Upper lobe of right lung (tissue), 1 donor: ENCODE results near the gene HPS4. TPM values are rescaled to one million over a fixed set of nuclear protein-coding genes. Genes with fewer than 3 reads are reported as not detected.

ENCODE experiments used
- ATAC-seq: fragments of 200-7000 bp; cut with Tn5 transposase; one replicate; pipeline ENCODE4 v1.9.1; 2020; ENCODE audit warnings: mild to moderate bottlenecking, moderate library complexity
- DNase-seq: peaks from one replicate; pipeline ENCODE4 v3.0.0-alpha.2; 2020
- H3K27ac ChIP-seq: fragments of 200-600 bp; one replicate; pipeline ENCODE4 v1.8.0; 2022
- H3K27me3 ChIP-seq: fragments of 200-600 bp; one replicate; pipeline ENCODE4 v1.8.0; 2022; ENCODE audit warnings: mild to moderate bottlenecking
- H3K36me3 ChIP-seq: fragments of 200-600 bp; one replicate; pipeline ENCODE4 v1.8.0; 2022
- H3K4me1 ChIP-seq: fragments of 200-600 bp; one replicate; pipeline ENCODE4 v1.8.0; 2022
- H3K4me3 ChIP-seq: fragments of 200-600 bp; one replicate; pipeline ENCODE4 v1.8.0; 2022; ENCODE audit warnings: mild to moderate bottlenecking
- H3K9me3 ChIP-seq: fragments of 200-600 bp; one replicate; pipeline ENCODE4 v1.8.0; 2022
- intact Hi-C: fragments of 100-400 bp; cut with DNase I; formaldehyde crosslinking; loops from one replicate; pipeline ENCODE4 v1.11.0; 2022
- total RNA-seq: library from RNA; stranded (reverse); fragmentation: NEBNext Ultra II Directional; extraction: Animal tissue kit (Norgen Biotek cat#: 25700); gene quantifications from one replicate; pipeline ENCODE4 v1.2.1, GENCODE V29; 2021
- TF ChIP-seq, protein P1 (sequence below): fragments of 200-600 bp; IDR thresholded peaks from one replicate; pipeline ENCODE4 v1.8.0; 2022; ENCODE audit warnings: antibody characterized with exemption
- donor health status: DM: no; HTN: yes; CAD: no; lungs with severe emphysema.

The HPS4 gene
- total RNA-seq, 1 donor from 2014 or later = 31.0 TPM

GRCh38 chr22:26485806-26486390 lies 2.3 kb upstream of the HPS4 start:
- intact Hi-C loops = no loop called here
- H3K36me3 ChIP-seq = peaks cover 40% of the 10 kb centered on the region

GRCh38 chr22:26485013-26485412 lies 1.4 kb upstream of the HPS4 start:
- peaks cover 46% of the 10 kb centered on the region for H3K4me1 ChIP-seq
- peak overlapping the region; percentile 98 for H3K27ac ChIP-seq
- H3K27me3 ChIP-seq = no peaks in the 10 kb centered on the region
- no peak for DNase-seq
- intact Hi-C loops = no loop called here
- H3K36me3 ChIP-seq = peaks cover 31% of the 10 kb centered on the region
- no peak for ATAC-seq
- no peaks in the 10 kb centered on the region for H3K9me3 ChIP-seq
- TF ChIP-seq, protein P1, sequence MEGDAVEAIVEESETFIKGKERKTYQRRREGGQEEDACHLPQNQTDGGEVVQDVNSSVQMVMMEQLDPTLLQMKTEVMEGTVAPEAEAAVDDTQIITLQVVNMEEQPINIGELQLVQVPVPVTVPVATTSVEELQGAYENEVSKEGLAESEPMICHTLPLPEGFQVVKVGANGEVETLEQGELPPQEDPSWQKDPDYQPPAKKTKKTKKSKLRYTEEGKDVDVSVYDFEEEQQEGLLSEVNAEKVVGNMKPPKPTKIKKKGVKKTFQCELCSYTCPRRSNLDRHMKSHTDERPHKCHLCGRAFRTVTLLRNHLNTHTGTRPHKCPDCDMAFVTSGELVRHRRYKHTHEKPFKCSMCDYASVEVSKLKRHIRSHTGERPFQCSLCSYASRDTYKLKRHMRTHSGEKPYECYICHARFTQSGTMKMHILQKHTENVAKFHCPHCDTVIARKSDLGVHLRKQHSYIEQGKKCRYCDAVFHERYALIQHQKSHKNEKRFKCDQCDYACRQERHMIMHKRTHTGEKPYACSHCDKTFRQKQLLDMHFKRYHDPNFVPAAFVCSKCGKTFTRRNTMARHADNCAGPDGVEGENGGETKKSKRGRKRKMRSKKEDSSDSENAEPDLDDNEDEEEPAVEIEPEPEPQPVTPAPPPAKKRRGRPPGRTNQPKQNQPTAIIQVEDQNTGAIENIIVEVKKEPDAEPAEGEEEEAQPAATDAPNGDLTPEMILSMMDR = no peak
- H3K4me3 ChIP-seq = no peak overlapping the region

More at GRCh38 chr22:26485806-26486390, 2.3 kb upstream of the HPS4 start:
- Histone ChIP-seq H3K27ac (no peak overlapping the region), H3K4me3 (no peak overlapping the region), H3K4me1 (peaks cover 37% of the 10 kb centered on the region), H3K9me3 (no peaks in the 10 kb centered on the region), H3K27me3 (no peaks in the 10 kb centered on the region)
- TF ChIP-seq, protein P1 = no peak
- DNase-seq = no peak
- no peak for ATAC-seq

DNA sequence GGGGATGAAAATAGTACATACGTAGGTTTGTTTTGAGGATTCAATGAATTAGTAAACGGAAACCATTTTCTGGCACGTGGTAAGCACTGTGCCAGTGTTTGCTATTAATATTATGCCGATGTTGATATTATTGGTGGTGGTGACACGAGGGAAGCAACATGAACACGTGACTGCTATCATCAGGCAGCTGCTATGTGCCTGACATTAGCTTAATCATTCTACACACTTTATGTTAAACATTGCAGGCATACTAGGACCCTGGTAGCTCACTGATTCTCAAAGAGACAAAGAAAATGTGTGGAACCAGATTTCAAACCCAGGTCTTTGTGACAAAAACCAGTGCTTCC lies 750 bp upstream of the HPS4 start:
- H3K36me3 ChIP-seq = peaks cover 24% of the 10 kb centered on the region
- peak overlapping the region; percentile 98 for H3K27ac ChIP-seq

DNA sequence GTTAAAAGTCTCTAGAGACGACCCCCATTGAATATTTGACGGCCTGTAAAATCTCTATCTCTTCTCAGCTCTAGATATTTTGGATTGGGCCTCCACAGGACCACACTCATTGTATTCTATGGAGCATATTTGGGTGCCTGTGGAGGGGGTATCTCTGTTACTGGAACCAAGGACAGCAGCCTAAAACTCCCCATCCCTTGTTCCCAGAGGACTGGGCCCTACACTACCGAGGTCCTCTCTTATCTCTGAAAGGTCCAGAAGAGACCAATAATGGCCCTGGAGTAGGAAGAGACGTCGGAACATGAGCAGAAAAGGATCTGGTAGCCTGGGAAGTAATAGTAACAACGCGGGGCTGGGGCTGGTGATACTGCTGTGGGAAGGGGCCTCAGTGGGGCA lies 542 bp downstream of the HPS4 start:
- H3K4me1 ChIP-seq = peaks cover 58% of the 10 kb centered on the region

More for the DNA sequence above, 750 bp upstream of the HPS4 start:
- peak overlapping the region; percentile 97 for H3K4me3 ChIP-seq
- H3K9me3 ChIP-seq = no peaks in the 10 kb centered on the region
- H3K27me3 ChIP-seq = no peaks in the 10 kb centered on the region
- peaks cover 53% of the 10 kb centered on the region for H3K4me1 ChIP-seq
- ATAC-seq = no peak
- intact Hi-C loops = no loop called here
- TF ChIP-seq, protein P1 = no peak
- DNase-seq = no peak

GRCh38 chr22:26482161-26482560 lies 1.4 kb downstream of the HPS4 start:
- Histone ChIP-seq H3K27ac (no peak overlapping the region), H3K4me3 (no peak overlapping the region), H3K36me3 (peaks cover 13% of the 10 kb centered on the region), H3K9me3 (no peaks in the 10 kb centered on the region), H3K27me3 (no peaks in the 10 kb centered on the region), H3K4me1 (peaks cover 58% of the 10 kb centered on the region)
- ATAC-seq = no peak
- intact Hi-C loops = no loop called here
- no peak for DNase-seq
- TF ChIP-seq, protein P1 = no peak

More for the DNA sequence above, 542 bp downstream of the HPS4 start:
- H3K27ac ChIP-seq = peak overlapping the region; percentile 98
- H3K27me3 ChIP-seq = no peaks in the 10 kb centered on the region
- H3K4me3 ChIP-seq = peak overlapping the region; percentile 97
- ATAC-seq = no peak
- intact Hi-C loops = no loop called here
- no peak for DNase-seq
- H3K36me3 ChIP-seq = peaks cover 13% of the 10 kb centered on the region
- no peaks in the 10 kb centered on the region for H3K9me3 ChIP-seq
- TF ChIP-seq, protein P1 = no peak

DNA sequence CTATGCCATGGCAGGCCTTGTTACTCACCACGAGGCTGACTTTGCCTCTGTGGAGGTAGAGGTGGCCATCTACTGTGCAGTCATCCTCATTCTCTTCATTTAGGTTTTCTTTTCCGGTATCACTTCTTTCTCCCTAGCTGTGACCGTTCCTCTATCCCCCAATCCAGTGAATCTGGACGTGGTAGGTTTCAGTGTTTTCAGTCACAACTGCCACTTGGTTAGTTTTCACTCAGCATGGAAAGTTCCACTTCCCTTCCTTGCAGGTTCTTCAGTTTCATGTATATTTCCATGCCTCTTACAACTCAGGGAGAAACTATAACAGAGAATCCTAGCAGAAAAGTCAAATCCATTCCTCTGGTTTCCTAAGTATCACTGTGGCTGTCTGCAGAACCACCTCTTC lies 1.9 kb downstream of the HPS4 start:
- TF ChIP-seq, protein P1 = no peak
- DNase-seq (no peak), ATAC-seq (no peak)
- Histone ChIP-seq H3K27me3 (no peaks in the 10 kb centered on the region), H3K27ac (no peak overlapping the region), H3K4me1 (peaks cover 58% of the 10 kb centered on the region), H3K4me3 (no peak overlapping the region), H3K36me3 (peaks cover 14% of the 10 kb centered on the region), H3K9me3 (no peaks in the 10 kb centered on the region)
- intact Hi-C loops = no loop called here
